ENCODE measurements around the gene C19orf73. TPM values are rescaled to one million over a fixed set of nuclear protein-coding genes. Genes with fewer than 3 reads are reported as not detected.
A peak's percentile ranks its signal among the peaks of the same experiment; 100 is the strongest.

Gene C19orf73
- total RNA-seq, 1 experiment from 2014 or later: 0.15 TPM

DNA sequence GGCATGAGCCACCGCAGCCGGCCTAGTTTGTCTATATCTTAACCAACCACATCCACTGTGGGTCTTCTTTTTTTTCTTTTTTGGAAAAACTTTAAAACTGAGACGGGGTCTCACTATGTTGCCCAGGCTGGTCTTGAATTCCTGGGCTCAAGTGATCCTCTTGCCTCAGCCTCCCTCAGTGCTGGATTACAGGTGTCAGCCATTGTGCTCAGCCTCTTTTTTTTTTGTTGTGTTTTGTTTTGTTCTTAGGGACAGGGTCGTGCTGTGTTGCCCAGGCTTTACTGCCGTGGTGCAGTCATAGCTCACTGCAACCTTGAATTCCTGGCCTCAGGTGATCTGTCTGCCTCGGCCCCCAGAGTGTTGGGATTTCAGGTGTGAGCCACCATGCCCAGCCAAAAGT is 26.3 kb downstream of the C19orf73 start:
- CTCF ChIA-PET: no interaction called here

GRCh38 chr19:49091391-49092038 is 27.4 kb downstream of the C19orf73 start:
- Histone ChIP-seq H3K4me3 (ENCODE audit: low read length) (no peak overlapping the region), H3K4me1 (ENCODE audit: insufficient read depth, low read length) (no peaks in the 10 kb centered on the region; the same call in 1 of the 2 replicates), H3K36me3 (ENCODE audit: low read depth, low read length) (peaks cover 33% of the 10 kb centered on the region), H3K9me3 (ENCODE audit: low read length) (no peaks in the 10 kb centered on the region), H3K27ac (ENCODE audit: low read length) (no peak overlapping the region), H3K9me2 (replicated peaks; ENCODE audit: low read length) (no peaks in the 10 kb centered on the region), H3K79me2 (ENCODE audit: low read length) (peaks cover 73% of the 10 kb centered on the region), H3K4me2 (ENCODE audit: low read length) (no peak overlapping the region), H3K9ac (ENCODE audit: low read length) (no peak overlapping the region), H3F3A (ENCODE audit: low read length, unreplicated experiment) (no peaks in the 10 kb centered on the region), H2AFZ (ENCODE audit: low read length) (no peak overlapping the region), H4K20me1 (ENCODE audit: low read length) (peaks cover 44% of the 10 kb centered on the region), H3K27me3 (ENCODE audit: low read length) (no peaks in the 10 kb centered on the region)
- intact Hi-C loops (cut with micrococcal nuclease): no loop called here
- ChIA-PET CTCF (no interaction called here), POLR2A (ENCODE audit: unreplicated experiment) (no interaction called here)
- ATAC-seq (no peak), DNase-seq (no peak)
- BruUV-seq (replicated peaks): no TSS peak
- TF ChIP-seq, protein P1, sequence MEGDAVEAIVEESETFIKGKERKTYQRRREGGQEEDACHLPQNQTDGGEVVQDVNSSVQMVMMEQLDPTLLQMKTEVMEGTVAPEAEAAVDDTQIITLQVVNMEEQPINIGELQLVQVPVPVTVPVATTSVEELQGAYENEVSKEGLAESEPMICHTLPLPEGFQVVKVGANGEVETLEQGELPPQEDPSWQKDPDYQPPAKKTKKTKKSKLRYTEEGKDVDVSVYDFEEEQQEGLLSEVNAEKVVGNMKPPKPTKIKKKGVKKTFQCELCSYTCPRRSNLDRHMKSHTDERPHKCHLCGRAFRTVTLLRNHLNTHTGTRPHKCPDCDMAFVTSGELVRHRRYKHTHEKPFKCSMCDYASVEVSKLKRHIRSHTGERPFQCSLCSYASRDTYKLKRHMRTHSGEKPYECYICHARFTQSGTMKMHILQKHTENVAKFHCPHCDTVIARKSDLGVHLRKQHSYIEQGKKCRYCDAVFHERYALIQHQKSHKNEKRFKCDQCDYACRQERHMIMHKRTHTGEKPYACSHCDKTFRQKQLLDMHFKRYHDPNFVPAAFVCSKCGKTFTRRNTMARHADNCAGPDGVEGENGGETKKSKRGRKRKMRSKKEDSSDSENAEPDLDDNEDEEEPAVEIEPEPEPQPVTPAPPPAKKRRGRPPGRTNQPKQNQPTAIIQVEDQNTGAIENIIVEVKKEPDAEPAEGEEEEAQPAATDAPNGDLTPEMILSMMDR (conservative IDR thresholded peaks at IDR 0.05; ENCODE audit: low read depth, low read length): no peak

More for the DNA sequence above, 26.3 kb downstream of the C19orf73 start:
- H3K9ac ChIP-seq (ENCODE audit: low read length): no peak overlapping the region
- peaks cover 62% of the 10 kb centered on the region for H3K79me2 ChIP-seq (ENCODE audit: low read length)
- TF ChIP-seq, protein P1 (conservative IDR thresholded peaks at IDR 0.05; ENCODE audit: low read depth, low read length): no peak
- TF ChIP-seq EZH2phosphoT487 (IDR thresholded peaks at IDR 0.05; ENCODE audit: borderline replicate concordance, low read length): no peak
- TF ChIP-seq EZH2 (IDR thresholded peaks at IDR 0.05; ENCODE audit: low read length, unreplicated experiment): no peak
- no peak for DNase-seq
- no peak overlapping the region for H3K4me3 ChIP-seq (ENCODE audit: low read length)
- no peak overlapping the region for H3K4me2 ChIP-seq (ENCODE audit: low read length)
- peaks cover 8% of the 10 kb centered on the region for H3K4me1 ChIP-seq (ENCODE audit: insufficient read depth, low read length)
- POLR2A ChIA-PET (ENCODE audit: unreplicated experiment): no interaction called here
- H2AFZ ChIP-seq (ENCODE audit: low read length): no peak overlapping the region
- no peaks in the 10 kb centered on the region for H3K9me3 ChIP-seq (ENCODE audit: low read length)
- BruUV-seq (replicated peaks): no TSS peak
- no peak for ATAC-seq
- H3F3A ChIP-seq (ENCODE audit: low read length, unreplicated experiment): peaks cover 6% of the 10 kb centered on the region
- peaks cover 38% of the 10 kb centered on the region for H4K20me1 ChIP-seq (ENCODE audit: low read length)
- no peaks in the 10 kb centered on the region for H3K27me3 ChIP-seq (ENCODE audit: low read length)
- H3K27ac ChIP-seq (ENCODE audit: low read length): no peak overlapping the region
- intact Hi-C loops (cut with micrococcal nuclease): no loop called here
- H3K9me2 ChIP-seq (replicated peaks; ENCODE audit: low read length): no peaks in the 10 kb centered on the region
- peaks cover 28% of the 10 kb centered on the region for H3K36me3 ChIP-seq (ENCODE audit: low read depth, low read length)

DNA sequence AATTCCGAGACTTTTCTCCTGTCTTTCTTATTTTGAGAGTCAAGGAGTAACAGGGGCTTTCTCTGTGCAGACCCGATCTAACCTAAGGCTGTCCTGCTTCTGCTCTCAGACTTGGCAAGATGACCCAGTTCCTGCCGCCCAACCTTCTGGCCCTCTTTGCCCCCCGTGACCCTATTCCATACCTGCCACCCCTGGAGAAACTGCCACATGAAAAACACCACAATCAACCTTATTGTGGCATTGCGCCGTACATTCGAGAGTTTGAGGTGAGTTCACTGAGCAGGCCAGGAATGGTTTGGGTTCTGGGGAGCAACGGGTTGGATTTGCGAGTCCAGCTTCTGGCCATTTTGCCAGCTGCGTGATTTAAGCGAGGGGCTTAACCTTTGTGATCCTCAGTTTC is 32.6 kb downstream of the C19orf73 start:
- TF ChIP-seq EZH2phosphoT487 (IDR thresholded peaks at IDR 0.05; ENCODE audit: borderline replicate concordance, low read length): no peak
- TF ChIP-seq, protein P1 (conservative IDR thresholded peaks at IDR 0.05; ENCODE audit: low read depth, low read length): no peak
- no peak for TF ChIP-seq EZH2 (IDR thresholded peaks at IDR 0.05; ENCODE audit: low read length, unreplicated experiment)
- Histone ChIP-seq H3K27me3 (ENCODE audit: low read length) (no peaks in the 10 kb centered on the region), H3K36me3 (ENCODE audit: low read depth, low read length) (peaks cover 27% of the 10 kb centered on the region), H3K4me2 (ENCODE audit: low read length) (peak overlapping the region; percentile 99), H3K4me3 (ENCODE audit: low read length) (peak overlapping the region; percentile 81), H3K9me3 (ENCODE audit: low read length) (no peaks in the 10 kb centered on the region), H3F3A (ENCODE audit: low read length, unreplicated experiment) (no peaks in the 10 kb centered on the region), H3K4me1 (ENCODE audit: insufficient read depth, low read length) (peaks cover 4% of the 10 kb centered on the region; the same call in 1 of the 2 replicates), H3K9me2 (replicated peaks; ENCODE audit: low read length) (no peaks in the 10 kb centered on the region), H4K20me1 (ENCODE audit: low read length) (peaks cover 44% of the 10 kb centered on the region), H2AFZ (ENCODE audit: low read length) (no peak overlapping the region), H3K79me2 (ENCODE audit: low read length) (peaks cover 56% of the 10 kb centered on the region), H3K9ac (ENCODE audit: low read length) (peak overlapping the region; percentile 99), H3K27ac (ENCODE audit: low read length) (no peak overlapping the region)
- ATAC-seq (no peak), DNase-seq (no peak)
- ChIA-PET POLR2A (ENCODE audit: unreplicated experiment) (no interaction called here), CTCF (no interaction called here)
- TSS peak; percentile 36 for BruUV-seq (replicated peaks)
- intact Hi-C loops (cut with micrococcal nuclease): no loop called here

All from PC-3 (cell line).